ENCODE measurements around the gene IL4I1.

IL4I1 gene

DNA sequence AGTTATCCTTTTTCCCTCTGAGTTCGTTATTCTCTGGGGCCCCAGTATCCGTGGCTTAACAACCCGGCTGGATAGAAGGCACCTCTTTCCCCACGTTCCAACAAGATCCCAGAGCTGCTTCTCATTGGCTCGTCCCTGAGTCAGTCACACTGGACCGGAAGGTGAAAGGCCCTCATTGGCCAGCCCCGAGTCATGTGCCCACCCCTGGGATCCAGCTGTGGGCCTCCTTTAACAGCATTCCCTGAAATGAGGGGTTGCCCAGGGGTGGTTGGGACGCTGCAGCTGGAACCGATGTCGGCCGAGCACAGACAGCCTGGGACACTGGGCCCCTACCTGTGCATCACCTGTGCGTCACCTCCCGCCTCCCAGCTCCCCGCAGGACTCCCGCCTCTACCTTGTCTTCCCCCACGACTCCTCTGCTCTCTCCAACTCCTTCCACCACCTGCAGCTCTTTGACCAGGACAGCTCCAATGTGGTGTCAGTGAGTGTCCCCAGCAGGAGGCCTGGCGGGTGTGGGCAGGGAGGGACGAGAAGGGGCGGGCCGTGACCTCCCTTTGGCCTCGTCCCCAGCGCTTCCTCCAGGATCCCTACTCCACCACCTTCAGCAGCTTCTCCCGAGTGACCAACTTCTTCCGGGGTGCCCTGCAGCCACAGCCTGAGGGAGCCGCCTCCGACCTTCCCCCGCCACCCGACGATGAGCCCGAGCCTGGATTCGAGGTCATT lies 14.9 kb downstream of the IL4I1 start:
- H3K4me3 ChIP-seq (ENCODE audit: low read length): no peak overlapping the region
- peaks cover 5% of the 10 kb centered on the region for H3K4me1 ChIP-seq (ENCODE audit: insufficient read depth, low read length)
- no peak overlapping the region for H3K27ac ChIP-seq (ENCODE audit: low read depth, low read length)
- no peak overlapping the region for H3K9ac ChIP-seq (ENCODE audit: low read depth, low read length)
- H3K36me3 ChIP-seq (ENCODE audit: insufficient read depth, low read length): peaks cover 72% of the 10 kb centered on the region
- 94% methylated on average over 31 of the region's 31 CpGs for WGBS
- H3K27me3 ChIP-seq (ENCODE audit: insufficient read depth, low read length): no peaks in the 10 kb centered on the region
- H3K9me3 ChIP-seq (ENCODE audit: insufficient read depth, low read depth, low read length): no peaks in the 10 kb centered on the region

DNA sequence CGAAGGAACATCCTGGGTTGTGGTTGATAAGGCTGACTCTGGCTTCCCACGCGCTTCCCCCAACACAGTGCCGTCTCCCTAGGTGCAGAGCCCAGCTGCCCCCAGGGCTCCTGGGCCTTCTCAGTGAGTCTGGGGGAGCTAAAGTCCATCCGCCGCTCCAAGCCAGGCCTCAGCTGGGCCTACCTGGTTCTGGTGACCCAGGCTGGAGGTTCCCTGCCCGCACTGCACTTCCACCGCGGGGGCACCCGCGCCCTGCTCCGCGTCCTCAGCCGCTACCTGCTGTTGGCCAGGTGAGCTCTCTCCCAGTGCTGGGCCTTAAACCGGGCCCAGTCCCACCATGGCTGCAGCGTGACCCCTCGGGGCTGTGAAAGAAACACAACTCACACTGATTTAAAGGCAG lies 15.5 kb downstream of the IL4I1 start:
- Histone ChIP-seq H3K36me3 (ENCODE audit: insufficient read depth, low read length) (peaks cover 68% of the 10 kb centered on the region), H3K27me3 (ENCODE audit: insufficient read depth, low read length) (no peaks in the 10 kb centered on the region), H3K4me1 (ENCODE audit: insufficient read depth, low read length) (peaks cover 5% of the 10 kb centered on the region), H3K27ac (ENCODE audit: low read depth, low read length) (no peak overlapping the region), H3K9ac (ENCODE audit: low read depth, low read length) (no peak overlapping the region), H3K9me3 (ENCODE audit: insufficient read depth, low read depth, low read length) (no peaks in the 10 kb centered on the region), H3K4me3 (ENCODE audit: low read length) (no peak overlapping the region)
- WGBS: 96% methylated on average over 16 of the region's 17 CpGs

DNA sequence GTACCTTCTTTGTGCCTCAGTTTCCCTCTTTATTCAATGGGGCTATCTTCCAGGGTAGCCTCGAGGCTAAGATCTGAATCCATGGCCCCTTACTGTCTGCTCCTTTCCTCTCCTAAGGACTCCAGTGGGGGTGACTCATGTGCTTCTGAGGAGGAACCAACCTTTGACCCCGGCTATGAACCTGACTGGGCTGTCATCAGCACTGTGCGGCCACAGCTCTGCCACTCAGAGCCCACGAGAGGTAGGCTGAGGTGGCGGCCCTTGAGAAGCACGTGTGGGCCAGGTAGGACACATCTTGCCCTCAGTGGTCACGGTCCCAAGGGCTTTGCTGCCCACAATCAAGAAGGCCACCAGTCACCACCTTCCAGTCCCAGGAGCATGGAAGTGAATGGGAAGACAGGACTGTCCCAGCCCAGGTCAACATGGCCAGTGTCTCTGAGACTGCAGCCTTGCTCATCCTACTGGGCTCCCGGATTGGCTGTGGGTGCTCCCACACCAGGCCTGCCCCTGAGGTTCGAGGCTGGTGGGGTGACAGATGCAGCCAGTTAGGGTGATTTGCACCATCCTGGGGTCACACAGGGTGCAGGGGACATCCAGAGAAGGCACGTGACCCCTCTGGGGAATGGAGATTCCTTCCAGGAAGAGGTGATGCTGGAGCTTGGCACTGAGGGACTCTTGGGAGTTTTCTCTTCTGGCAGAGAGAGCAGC lies 16.4 kb downstream of the IL4I1 start:
- H3K36me3 ChIP-seq (ENCODE audit: insufficient read depth, low read length): peaks cover 62% of the 10 kb centered on the region
- H3K27me3 ChIP-seq (ENCODE audit: insufficient read depth, low read length): no peaks in the 10 kb centered on the region
- WGBS: 95% methylated on average over 10 of the region's 10 CpGs
- no peak overlapping the region for H3K9ac ChIP-seq (ENCODE audit: low read depth, low read length)
- H3K4me3 ChIP-seq (ENCODE audit: low read length): no peak overlapping the region
- H3K27ac ChIP-seq (ENCODE audit: low read depth, low read length): no peak overlapping the region
- peaks cover 9% of the 10 kb centered on the region for H3K4me1 ChIP-seq (ENCODE audit: insufficient read depth, low read length)
- no peaks in the 10 kb centered on the region for H3K9me3 ChIP-seq (ENCODE audit: insufficient read depth, low read depth, low read length)

DNA sequence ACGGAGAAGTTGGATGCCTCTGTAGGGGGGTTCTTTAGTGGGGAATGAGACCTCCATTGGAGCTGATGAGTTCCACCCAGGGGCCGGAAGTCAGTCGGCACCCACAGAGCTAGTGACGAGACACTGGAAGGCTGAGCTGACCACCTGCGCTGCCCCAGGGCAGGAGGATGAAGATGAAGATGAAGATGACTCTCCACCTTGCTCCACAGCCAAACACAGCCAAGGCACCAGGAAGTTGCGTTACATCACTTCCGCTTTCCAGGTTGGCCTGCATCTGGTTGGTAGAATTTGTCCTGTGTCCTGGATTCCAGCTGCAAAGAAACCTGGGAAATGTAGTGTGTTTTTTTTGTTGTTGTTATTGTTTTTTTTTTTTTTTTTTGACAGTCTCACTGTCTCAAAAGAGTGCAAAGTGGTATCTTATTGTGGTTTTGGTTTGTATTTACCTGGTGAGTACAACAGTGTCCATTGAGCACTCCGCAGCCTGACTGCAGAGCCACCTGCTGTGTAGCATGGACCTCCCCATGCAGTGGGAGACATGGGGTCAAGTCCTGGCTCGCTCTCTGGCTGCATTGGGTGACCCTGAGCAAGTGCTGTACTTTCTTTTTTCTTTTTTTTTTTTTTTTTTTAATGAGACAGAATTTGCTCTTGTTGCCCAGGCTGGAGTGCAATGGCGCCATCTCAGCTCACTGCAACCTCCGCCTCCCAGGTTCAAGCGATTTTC lies 17.3 kb downstream of the IL4I1 start:
- no peak overlapping the region for H3K9ac ChIP-seq (ENCODE audit: low read depth, low read length)
- H3K4me1 ChIP-seq (ENCODE audit: insufficient read depth, low read length): peaks cover 10% of the 10 kb centered on the region
- H3K36me3 ChIP-seq (ENCODE audit: insufficient read depth, low read length): peaks cover 56% of the 10 kb centered on the region
- no peaks in the 10 kb centered on the region for H3K27me3 ChIP-seq (ENCODE audit: insufficient read depth, low read length)
- 96% methylated on average over 12 of the region's 12 CpGs for WGBS
- H3K9me3 ChIP-seq (ENCODE audit: insufficient read depth, low read depth, low read length): no peaks in the 10 kb centered on the region
- peak overlapping the region; percentile 79 for H3K4me3 ChIP-seq (ENCODE audit: low read length)
- no peak overlapping the region; the same call in 1 of the 2 replicates for H3K27ac ChIP-seq (ENCODE audit: low read depth, low read length)

DNA sequence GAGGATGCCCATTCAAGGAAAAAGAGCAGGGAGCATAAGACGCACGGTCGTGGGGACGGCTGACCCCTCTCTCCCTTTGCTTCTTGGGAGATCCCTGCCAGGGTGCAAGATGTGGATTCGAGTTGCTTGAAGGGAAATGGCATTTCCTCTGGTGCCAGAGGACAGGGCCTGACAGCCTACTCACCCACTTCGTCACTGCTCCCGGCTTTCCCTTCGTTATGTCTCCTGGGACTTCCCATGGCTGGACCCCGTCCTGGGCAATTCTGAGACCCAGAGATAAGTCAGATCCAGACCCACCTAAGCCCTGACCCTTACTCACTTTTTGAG lies 18.0 kb downstream of the IL4I1 start:
- WGBS: 87% methylated on average over 9 of the region's 9 CpGs
- H3K27ac ChIP-seq (ENCODE audit: low read depth, low read length): peak overlapping the region; percentile 95
- no peaks in the 10 kb centered on the region for H3K27me3 ChIP-seq (ENCODE audit: insufficient read depth, low read length)
- H3K4me3 ChIP-seq (ENCODE audit: low read length): peak overlapping the region; percentile 79
- H3K36me3 ChIP-seq (ENCODE audit: insufficient read depth, low read length): peaks cover 49% of the 10 kb centered on the region
- peaks cover 10% of the 10 kb centered on the region for H3K4me1 ChIP-seq (ENCODE audit: insufficient read depth, low read length)
- no peaks in the 10 kb centered on the region for H3K9me3 ChIP-seq (ENCODE audit: insufficient read depth, low read depth, low read length)
- H3K9ac ChIP-seq (ENCODE audit: low read depth, low read length): peak overlapping the region; percentile 78

DNA sequence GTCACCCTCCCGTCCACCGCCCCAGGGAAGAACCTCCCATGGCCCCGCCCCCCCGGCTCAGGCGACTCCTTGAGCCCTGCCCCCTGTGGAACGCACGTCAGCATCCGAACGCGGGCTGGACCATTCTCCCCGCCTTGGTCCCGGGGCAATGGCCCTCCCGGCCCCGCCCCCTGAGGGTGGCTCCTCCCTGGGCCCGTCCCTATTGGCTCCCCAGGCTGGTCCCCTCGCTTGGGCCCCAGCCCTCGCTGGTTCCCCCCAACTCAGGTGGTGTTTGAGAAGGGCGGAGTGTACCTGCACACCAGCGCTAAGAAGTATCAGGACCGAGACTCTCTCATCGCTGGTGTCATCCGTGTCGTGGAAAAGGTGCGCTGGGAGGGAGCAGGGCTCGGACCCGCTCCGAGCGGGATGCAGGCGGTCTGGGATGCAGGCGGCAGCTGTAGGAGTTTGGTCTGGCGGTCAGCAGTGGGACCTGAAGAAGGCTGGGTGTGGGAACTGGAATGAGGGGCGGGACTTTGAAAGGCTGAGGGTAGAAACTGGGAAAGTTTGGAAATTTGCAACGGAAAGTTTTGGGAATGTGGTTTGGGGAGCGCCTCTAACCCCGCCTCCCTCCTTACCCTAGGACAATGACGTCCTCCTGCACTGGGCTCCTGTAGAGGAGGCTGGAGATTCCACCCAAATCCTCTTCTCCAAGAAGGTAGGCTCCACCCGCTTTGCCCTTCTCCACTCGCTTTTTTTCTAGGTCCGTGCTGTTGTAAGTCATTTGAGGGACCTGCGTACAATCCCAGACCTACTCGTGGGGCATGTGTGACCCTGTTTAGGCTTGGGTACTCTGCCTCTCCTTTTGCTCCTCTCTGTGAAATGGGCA lies 18.6 kb downstream of the IL4I1 start:
- 7% methylated on average over 40 of the region's 41 CpGs for WGBS
- H3K9ac ChIP-seq (ENCODE audit: low read depth, low read length): peak overlapping the region; percentile 96
- peak overlapping the region; percentile 95 for H3K27ac ChIP-seq (ENCODE audit: low read depth, low read length)
- H3K4me3 ChIP-seq (ENCODE audit: low read length): peak overlapping the region; percentile 79
- H3K36me3 ChIP-seq (ENCODE audit: insufficient read depth, low read length): peaks cover 43% of the 10 kb centered on the region
- peaks cover 10% of the 10 kb centered on the region for H3K4me1 ChIP-seq (ENCODE audit: insufficient read depth, low read length)
- H3K27me3 ChIP-seq (ENCODE audit: insufficient read depth, low read length): no peaks in the 10 kb centered on the region
- no peaks in the 10 kb centered on the region for H3K9me3 ChIP-seq (ENCODE audit: insufficient read depth, low read depth, low read length)

DNA sequence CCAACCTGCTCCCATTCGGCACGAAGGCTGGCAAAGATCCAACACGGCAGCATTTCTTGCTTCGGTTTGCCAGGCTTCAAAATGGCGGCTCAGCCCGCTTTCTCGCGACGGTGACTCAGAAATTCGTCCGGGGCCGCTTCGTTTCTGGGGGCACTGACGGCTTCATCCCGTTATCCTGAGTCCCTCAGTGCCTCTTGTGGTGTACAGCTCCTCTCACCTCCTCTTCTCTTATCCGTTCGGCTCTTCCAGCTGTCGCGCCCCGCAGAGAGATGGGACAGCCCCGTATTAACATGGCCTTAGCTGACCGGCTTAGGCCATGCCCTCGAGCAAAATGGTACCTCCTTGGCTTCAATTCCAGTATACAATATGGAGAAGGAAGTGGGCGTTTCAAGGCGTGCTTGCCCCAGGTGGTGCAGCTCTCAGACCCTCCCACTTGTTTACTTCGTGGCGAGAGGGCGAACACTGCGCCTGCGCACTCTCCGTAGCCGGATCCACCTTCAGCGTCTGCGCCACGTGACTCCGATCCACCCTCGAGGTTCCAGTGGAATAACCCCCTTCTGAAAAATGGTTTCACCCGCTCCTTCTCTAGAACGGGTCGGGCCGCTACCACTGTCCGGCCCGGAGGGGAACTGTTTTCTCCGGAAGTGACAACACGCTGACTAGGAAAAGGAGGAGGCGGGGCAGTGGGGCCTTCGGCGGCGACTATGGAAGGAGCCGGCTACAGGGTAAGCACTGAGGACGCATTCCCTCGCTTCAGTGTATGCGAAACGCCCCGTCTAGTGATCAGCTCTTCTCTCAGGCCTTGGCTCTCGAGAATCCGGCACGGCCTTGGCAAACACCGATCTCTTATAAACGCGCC lies 19.4 kb downstream of the IL4I1 start, which contains the start of the genes AKT1S1 and TBC1D17:
TSS of gene AKT1S1 (minus strand) at position 336 of the 859 bp plus-strand sequence. CDS start 4,060 bp downstream, outside the sequence.
TSS of gene TBC1D17 (plus strand) at position 683 of the 859 bp plus-strand sequence. CDS start at position 705, 22 bp downstream.
- H3K4me3 ChIP-seq (ENCODE audit: low read length): peak within 1 kb of the TSS; percentile 79
- H3K27ac ChIP-seq (ENCODE audit: low read depth, low read length): peak within 1 kb of the TSS; percentile 95
- H3K27me3 ChIP-seq (ENCODE audit: insufficient read depth, low read length): no peaks in the 10 kb centered on the region
- H3K4me1 ChIP-seq (ENCODE audit: insufficient read depth, low read length): peaks cover 10% of the 10 kb centered on the region
- no peaks in the 10 kb centered on the region for H3K9me3 ChIP-seq (ENCODE audit: insufficient read depth, low read depth, low read length)
- H3K9ac ChIP-seq (ENCODE audit: low read depth, low read length): peak within 1 kb of the TSS; percentile 96
- H3K36me3 ChIP-seq (ENCODE audit: insufficient read depth, low read length): peaks cover 34% of the 10 kb centered on the region
- under 1% methylated on average over 61 of the region's 61 CpGs for WGBS

DNA sequence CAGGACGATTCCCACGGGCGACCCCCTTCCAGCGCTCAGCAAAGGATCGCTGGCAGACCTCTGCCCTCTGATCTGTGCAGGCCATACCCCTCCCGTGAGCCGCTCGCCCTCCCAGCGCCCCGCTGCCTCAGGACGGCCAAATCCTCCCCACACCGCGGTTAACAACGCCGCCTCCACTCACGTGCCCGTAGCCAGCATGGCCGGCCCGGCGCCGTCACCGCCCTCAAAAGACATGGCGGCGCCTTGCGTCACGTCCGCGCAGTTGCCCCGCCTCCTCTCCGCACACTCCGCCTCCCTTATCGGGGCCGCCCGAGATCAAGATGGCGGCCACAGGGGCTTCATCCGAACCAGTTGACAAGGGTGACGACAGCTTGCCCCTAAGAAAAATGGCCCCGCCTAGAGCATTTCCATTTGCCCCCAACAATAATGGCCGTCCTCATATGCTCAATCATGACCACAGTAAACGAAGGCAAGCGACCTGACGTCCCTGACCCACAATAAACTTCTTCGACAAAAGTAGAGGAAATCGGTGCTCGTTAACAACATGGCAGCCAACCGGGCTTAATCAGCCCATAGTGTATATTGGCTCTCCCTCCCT lies 20.2 kb downstream of the IL4I1 start:
- Histone ChIP-seq H3K4me3 (ENCODE audit: low read length) (peak overlapping the region; percentile 79), H3K27ac (ENCODE audit: low read depth, low read length) (peak overlapping the region; percentile 95), H3K9ac (ENCODE audit: low read depth, low read length) (peak overlapping the region; percentile 96), H3K36me3 (ENCODE audit: insufficient read depth, low read length) (peaks cover 27% of the 10 kb centered on the region), H3K9me3 (ENCODE audit: insufficient read depth, low read depth, low read length) (no peaks in the 10 kb centered on the region), H3K27me3 (ENCODE audit: insufficient read depth, low read length) (no peaks in the 10 kb centered on the region), H3K4me1 (ENCODE audit: insufficient read depth, low read length) (peaks cover 10% of the 10 kb centered on the region)
- WGBS: under 1% methylated on average over 46 of the region's 46 CpGs

DNA sequence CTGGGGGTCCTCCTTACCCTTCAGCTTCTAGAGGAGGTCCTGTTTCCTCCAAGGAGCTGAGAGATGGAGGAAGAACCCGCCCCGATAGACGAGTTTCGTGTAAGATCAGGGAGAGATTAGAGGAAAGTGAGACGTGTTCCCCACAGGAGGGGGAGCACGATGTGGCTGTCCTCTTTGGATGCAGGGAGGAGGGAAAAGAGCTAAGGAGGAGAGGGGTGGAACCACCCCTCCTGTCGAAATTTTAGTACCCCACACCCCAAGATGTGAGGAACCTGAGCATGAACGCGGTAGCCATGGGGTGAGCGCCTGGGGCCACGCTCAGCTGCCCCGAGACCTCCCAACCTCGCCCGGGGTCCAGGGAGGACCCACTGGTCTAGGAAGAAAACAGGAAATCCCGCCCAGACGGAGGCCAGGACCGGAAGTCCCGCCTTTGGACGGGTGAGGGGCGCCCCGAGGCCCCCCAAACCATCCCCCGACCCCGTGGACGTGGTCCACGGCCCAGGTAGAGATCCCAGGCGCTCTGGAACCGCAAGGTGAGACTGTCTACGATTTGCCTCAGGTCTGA lies 20.7 kb downstream of the IL4I1 start:
- Histone ChIP-seq H3K27me3 (ENCODE audit: insufficient read depth, low read length) (no peaks in the 10 kb centered on the region), H3K4me1 (ENCODE audit: insufficient read depth, low read length) (peaks cover 10% of the 10 kb centered on the region), H3K4me3 (ENCODE audit: low read length) (peak overlapping the region; percentile 79), H3K36me3 (ENCODE audit: insufficient read depth, low read length) (peaks cover 25% of the 10 kb centered on the region), H3K9ac (ENCODE audit: low read depth, low read length) (peak overlapping the region; percentile 93), H3K9me3 (ENCODE audit: insufficient read depth, low read depth, low read length) (no peaks in the 10 kb centered on the region), H3K27ac (ENCODE audit: low read depth, low read length) (peak overlapping the region; percentile 95)
- WGBS: under 1% methylated on average over 28 of the region's 28 CpGs
